HG02852 (cell line): ENCODE data around the gene BCL11B.

Source experiments
- ATAC-seq: cut with Tn5 transposase; IDR thresholded peaks from one replicate; pipeline ENCODE4 v1.9.1; 2021; ENCODE audit warnings: mild to moderate bottlenecking, moderate library complexity; ENCODE audit not compliant: unreplicated experiment

BCL11B gene

GRCh38 chr14:99271951-99272631 lies at the start of gene BCL11B:
Gene BCL11B, minus strand, starts transcription at chr14:99272197. Its CDS starts 979 bp downstream, at chr14:99271218.
- peak; percentile 69 for ATAC-seq

- no peak for ATAC-seq
These were observed 49.4 kb upstream of the BCL11B start for GRCh38 chr14:99321236-99321925.

DNA sequence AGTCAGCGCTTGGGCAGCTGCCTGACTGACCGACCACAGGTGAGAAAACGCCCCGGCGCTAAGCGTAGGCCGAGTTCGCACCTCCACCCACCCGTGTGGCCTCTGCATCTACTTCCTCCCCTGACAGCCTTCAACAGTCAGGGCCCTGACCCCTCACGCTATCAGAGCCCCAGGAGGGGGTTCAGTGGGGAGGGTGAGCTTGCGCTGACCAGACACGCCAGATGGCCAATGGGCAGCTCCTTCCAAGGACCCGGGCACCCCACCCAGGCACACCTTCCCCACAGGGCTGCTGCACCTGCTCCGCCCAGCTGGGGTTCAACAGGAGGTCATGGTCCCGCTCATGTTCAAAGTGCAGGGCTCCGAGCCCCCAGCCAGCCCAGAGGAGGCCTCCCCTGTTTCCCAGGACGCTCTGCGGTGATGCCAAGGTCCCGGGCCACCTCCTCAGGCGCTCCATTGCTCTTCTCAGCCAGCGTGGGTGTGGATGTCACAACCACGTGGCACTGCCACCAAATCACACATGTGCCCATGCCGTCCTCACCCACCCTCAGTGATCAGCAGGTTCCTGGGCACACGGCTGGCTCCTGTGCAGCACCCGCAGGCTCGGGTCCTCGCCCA lies 48.7 kb upstream of the BCL11B start:
- ATAC-seq: no peak

GRCh38 chr14:99320105-99320572 lies 48.1 kb upstream of the BCL11B start:
- peak; percentile 51 for ATAC-seq

DNA sequence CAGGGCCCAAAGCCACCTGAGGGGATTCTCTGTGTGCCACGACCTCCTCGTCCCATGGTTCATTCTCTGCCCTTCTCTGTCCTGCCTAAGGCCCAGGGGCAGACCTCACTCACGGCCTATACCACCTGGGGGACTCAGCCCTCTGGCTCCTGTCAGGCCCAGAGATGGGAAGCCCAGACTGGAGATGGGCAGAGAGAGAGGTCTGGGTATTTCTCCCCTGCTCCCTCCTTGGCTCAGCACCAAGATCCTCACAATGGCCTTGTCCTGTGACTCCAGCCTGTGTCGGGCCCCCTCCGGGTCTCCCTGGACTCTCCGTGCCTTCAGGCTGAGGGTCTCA lies 46.9 kb upstream of the BCL11B start:
- ATAC-seq: no peak

DNA sequence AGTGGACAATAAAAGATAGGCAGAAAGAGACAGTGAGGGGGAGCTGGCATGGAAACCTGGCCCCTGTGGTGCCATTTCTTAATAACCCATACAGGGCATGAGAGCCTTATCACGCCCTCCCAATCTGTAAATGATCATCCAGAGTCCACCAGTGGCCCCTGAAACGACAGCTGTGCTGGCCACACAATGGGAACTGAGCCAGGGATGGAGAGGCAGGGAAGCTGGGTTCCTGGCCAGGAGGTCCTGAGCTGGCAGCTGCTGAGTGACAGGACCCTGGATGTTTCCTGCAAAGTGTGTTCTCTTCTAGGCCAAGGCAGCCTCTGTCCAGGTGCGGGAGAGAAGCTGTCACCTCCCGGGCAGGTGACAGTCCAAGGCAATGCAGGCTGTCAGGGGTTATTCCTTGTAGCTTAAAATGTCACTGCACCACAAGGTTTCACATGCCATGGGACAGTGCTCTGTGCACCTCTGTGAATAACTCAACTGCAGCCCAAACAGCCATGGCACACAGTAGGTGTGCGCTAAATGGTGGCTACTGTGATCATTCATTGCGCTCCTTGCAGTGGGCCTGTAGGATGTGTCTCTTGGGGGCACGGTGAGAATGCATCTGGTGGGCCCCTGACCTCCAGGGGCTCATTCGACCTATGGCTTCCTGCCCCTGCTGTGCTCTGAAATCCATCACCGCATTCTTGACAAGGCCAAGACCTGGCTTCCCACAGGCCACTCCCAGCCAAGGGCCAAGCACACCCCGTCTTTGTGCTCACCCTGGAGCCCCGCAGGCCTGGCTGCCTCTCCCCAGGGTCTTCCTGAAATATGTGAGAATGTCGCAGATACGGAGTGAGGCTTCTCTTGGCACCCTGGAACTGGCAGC lies 46.3 kb upstream of the BCL11B start:
- no peak for ATAC-seq

- ATAC-seq: no peak
These were observed 45.5 kb upstream of the BCL11B start for GRCh38 chr14:99317231-99318090.

GRCh38 chr14:99316281-99317163 lies 44.5 kb upstream of the BCL11B start:
- no peak for ATAC-seq

GRCh38 chr14:99315197-99315596 lies 43.2 kb upstream of the BCL11B start:
- ATAC-seq: no peak

DNA sequence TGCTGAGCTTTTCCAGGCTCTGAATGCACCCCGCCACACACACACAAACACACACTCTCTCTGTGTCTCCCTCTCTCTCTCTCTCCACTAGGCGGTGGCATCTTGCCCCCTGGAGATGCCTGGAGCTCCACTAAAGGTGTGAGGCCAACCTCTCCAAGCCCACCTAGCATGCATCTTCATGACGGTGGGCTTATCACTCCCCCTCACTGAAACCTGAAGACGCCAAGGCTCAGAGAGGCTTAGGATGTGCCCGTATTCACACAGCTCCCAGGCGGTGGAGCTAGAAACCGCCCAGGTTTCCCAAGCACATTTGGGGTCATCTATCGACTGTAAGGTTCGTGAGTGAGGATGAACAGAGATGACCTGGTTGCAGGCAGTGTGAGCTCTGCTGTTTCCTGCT lies 42.6 kb upstream of the BCL11B start:
- ATAC-seq: no peak

DNA sequence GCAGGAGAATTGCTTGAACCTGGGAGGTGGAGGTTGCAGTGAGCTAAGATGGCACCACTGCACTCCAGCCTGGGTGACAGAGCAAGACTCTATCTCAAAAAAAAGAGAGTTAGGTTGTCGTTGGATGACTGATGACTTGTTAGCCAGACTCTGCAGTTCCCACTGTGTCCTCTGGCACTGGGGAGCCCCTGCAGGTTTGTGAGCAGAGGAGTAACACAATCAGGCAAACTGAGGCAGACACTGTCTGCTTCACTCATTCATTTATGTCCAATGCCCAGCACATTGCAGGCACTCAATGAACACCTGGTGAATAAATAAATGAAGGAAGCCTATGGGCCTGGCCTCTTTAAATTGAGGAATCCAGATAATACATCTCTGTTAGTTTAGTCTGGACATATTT lies 41.2 kb upstream of the BCL11B start:
- ATAC-seq: no peak

- ATAC-seq: no peak
These were observed 40.1 kb upstream of the BCL11B start for GRCh38 chr14:99312106-99312505.

GRCh38 chr14:99309220-99309766 lies 37.3 kb upstream of the BCL11B start:
- no peak for ATAC-seq

GRCh38 chr14:99304208-99304607 lies 32.2 kb upstream of the BCL11B start:
- ATAC-seq: no peak

DNA sequence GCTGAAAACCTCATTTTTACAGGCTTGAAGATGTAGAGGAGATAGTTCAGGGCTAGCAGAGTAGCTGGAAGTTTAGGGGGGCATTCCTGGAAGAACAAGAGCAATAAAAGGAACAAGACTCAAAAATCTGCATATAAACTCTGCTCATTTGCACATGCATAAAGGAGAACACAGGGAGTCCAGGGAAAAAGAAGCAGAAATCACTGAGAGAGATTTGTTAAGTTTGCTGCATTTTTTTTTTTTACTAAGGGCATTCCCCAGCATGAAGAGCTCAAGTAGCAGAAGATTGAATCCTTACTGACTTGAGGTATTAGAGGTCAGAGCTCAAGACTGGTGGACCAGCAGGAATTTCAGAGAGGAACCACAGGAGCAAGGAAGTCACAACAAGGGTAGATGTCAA lies 28.2 kb upstream of the BCL11B start:
- no peak for ATAC-seq

GRCh38 chr14:99296517-99296916 lies 24.5 kb upstream of the BCL11B start:
- ATAC-seq: no peak

DNA sequence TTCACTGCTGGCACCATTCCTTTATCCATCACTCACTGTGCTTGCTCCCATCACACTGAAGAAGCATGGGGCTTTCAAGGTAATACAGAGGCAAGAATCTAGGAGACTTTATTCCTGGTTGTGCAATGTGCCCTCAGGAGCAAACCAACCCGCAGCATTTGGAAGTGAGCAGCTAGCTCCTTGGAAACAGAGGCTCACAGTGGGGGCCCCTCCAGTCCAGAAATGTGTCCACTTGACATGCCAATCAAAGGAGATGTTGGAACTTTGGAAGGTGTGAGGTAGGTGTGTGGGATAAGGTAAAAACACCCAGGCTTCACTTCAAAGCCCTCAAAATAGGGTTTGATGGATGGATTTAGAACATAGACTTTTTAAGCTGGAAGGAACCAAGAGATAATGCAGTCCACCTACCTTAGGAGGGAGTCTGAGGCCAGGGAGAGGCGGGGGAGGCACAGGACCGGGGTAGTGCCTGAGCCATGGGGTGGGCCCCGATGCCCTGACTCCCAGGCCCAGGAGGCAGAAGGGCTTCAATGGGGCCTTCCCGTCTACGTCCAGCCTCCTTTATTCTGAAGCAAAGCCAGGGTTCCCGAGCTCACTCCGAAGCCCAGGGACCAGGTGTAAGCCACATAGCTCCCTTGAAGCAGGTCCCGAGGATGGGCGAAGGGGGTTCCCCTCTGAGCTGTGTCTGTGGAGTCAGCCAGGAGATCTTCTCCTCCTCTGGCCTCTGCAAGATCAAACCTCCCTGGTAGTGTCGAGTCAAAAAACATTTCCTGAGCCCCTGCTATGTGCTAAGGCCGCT lies 17.6 kb upstream of the BCL11B start:
- ATAC-seq: no peak

DNA sequence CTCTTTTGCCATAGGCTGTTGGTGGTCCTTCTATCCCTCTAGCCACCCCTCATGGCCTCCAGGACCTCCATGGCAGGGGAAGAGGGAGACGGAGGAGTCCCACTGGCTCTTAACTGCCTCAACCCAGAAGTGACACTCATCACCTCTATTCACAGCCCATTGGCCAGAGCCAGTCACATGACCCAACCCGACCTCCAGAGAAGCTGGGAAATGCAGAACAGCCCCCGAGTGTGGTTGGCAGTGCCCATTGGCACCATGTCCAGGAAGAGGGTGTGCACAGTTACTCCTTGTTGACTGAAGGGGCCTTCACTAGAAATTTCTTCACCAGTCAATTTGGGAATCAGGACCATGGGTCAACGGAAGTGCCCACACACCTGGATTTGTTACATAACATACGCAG lies 17.0 kb upstream of the BCL11B start:
- ATAC-seq: no peak
